K562 (cell line): ENCODE results near the gene HPS4. TPM values are rescaled to one million over a fixed set of nuclear protein-coding genes. Genes with fewer than 3 reads are reported as not detected.

ENCODE experiments used
- ATF4 ChIP-seq: fragments of 450-650 bp; formaldehyde crosslinking; IDR thresholded peaks from 2 replicates; pipeline ENCODE4 v1.4.0; 2022; ENCODE audit warnings: mild to moderate bottlenecking, moderate library complexity
- BRF2 ChIP-seq: IDR thresholded peaks from 3 replicates; pipeline ENCODE4 v1.6.1; 2011; ENCODE audit warnings: borderline replicate concordance, mild to moderate bottlenecking; ENCODE audit not compliant: insufficient read length, insufficient read depth
- CEBPG ChIP-seq, 3 experiments: fragments of 200-800 bp in 1 of 3; sonication (Bioruptor generic) in 1 of 3; sonication (generic) in 1 of 3; formaldehyde crosslinking in 1 of 3; IDR thresholded peaks in 2 of 3; conservative IDR thresholded peaks in 1 of 3; 2 replicates each; pipeline versions ENCODE4 v1.6.1 to v1.8.0; 2016 to 2022; ENCODE audit warnings: missing compliant biosample characterization in 2 of 3, missing genetic modification characterization in 2 of 3, mild to moderate bottlenecking in 1 of 3, missing genetic modification reagents in 1 of 3
- CREB3 ChIP-seq: fragments of 450-650 bp; conservative IDR thresholded peaks from 2 replicates; pipeline ENCODE4 v1.6.1; 2016; ENCODE audit warnings: missing genetic modification characterization, low read depth, mild to moderate bottlenecking, missing compliant biosample characterization, moderate library complexity
- CXXC5 ChIP-seq: fragments of 250-450 bp; sonication (Bioruptor Pico); IDR thresholded peaks from 2 replicates; pipeline ENCODE4 v1.8.0; 2022; ENCODE audit warnings: inconsistent platforms, mild to moderate bottlenecking, moderate library complexity
- KAT8 ChIP-seq: fragments of 450-650 bp; IDR thresholded peaks from 2 replicates; pipeline ENCODE4 v1.6.1; 2016; ENCODE audit warnings: low read depth, mild to moderate bottlenecking
- LEF1 ChIP-seq: fragments of 450-650 bp; IDR thresholded peaks from 2 replicates; pipeline ENCODE4 v1.6.1; 2016; ENCODE audit warnings: mild to moderate bottlenecking
- NCOR1 ChIP-seq: fragments of 450-650 bp; IDR thresholded peaks from 2 replicates; pipeline ENCODE4 v1.6.1; 2016; ENCODE audit warnings: mild to moderate bottlenecking, moderate library complexity
- SETDB1 ChIP-seq: IDR thresholded peaks from one replicate; pipeline ENCODE4 v1.6.1; 2012; ENCODE audit warnings: low read length, control low read depth, inconsistent platforms
- THAP12 ChIP-seq: fragments of 250-450 bp; sonication (Bioruptor Pico); IDR thresholded peaks from 2 replicates; pipeline ENCODE4 v1.9.0; 2021; ENCODE audit warnings: mild to moderate bottlenecking, inconsistent platforms
- THRB ChIP-seq: fragments of 450-650 bp; formaldehyde crosslinking; conservative IDR thresholded peaks from 2 replicates; pipeline ENCODE4 v1.4.0; 2022; ENCODE audit warnings: mild to moderate bottlenecking, missing genetic modification characterization
- TRIM25 ChIP-seq: fragments of 450-650 bp; IDR thresholded peaks from 2 replicates; pipeline ENCODE4 v1.7.0; 2016; ENCODE audit warnings: borderline replicate concordance
- U2AF2 ChIP-seq: fragments of 200-400 bp; formaldehyde crosslinking; optimal IDR thresholded peaks from 2 replicates; pipeline ENCODE3; 2017; ENCODE audit warnings: low read depth, mild to moderate bottlenecking, low read length
- ZBED1 ChIP-seq: IDR thresholded peaks from 2 replicates; pipeline ENCODE4 v1.6.1; 2014
- ZBTB7A ChIP-seq: IDR thresholded peaks from 2 replicates; pipeline ENCODE4 v1.6.1; 2011; ENCODE audit warnings: low read depth, mild to moderate bottlenecking, low read length, moderate library complexity, borderline replicate concordance; ENCODE audit not compliant: control insufficient read depth
- ZNF316 ChIP-seq: fragments of 450-650 bp; IDR thresholded peaks from 2 replicates; pipeline ENCODE4 v1.6.1; 2016
- polyA plus RNA-seq, 8 experiments: library from polyadenylated mRNA; depleted of rRNA in 4 of 8; stranded (reverse) in 5 of 8; unstranded in 3 of 8; fragments of >200 nt; fragmentation: Nextera tagmentation in 2 of 8; fragmentation: Illumina TruSeq in 1 of 8; extraction: Ambion mirVana in 2 of 8; extraction: Trizol in 1 of 8; gene quantifications; 2 replicates each; pipeline versions ENCODE4 v1.2.1 to v1.2.3, GENCODE V29; 2011 to 2014; ENCODE audit warnings: inconsistent platforms in 1 of 8, missing spikeins in 1 of 8
- total RNA-seq, 7 experiments: library from RNA; depleted of rRNA in 6 of 7; stranded (reverse); fragments of >200 nt in 6 of 7; fragmentation: Illumina TruSeq in 2 of 7; extraction: Trizol in 2 of 7; gene quantifications; 2 replicates each; pipeline versions ENCODE4 v1.2.1 to v1.2.3, GENCODE V29; 2011 to 2021; ENCODE audit warnings: low replicate concordance in 1 of 7

HPS4 gene
- total and polyA plus RNA-seq, 9 of the 15 experiments (the other 6 are each of a cell fraction or from before 2014, with no cell fraction given) = 12.8 to 29.2 (median 25.3) TPM

- no peak for TF ChIP-seq CREB3
- peak; percentile 56 for TF ChIP-seq CXXC5 (CRISPR knock-in tag)
- no peak for TF ChIP-seq NCOR1
- no peak for TF ChIP-seq SETDB1
- no peak for TF ChIP-seq ATF4
- TF ChIP-seq THAP12 (CRISPR knock-in tag) = no peak
- TF ChIP-seq ZBTB7A = peak; percentile 44; the same call in 1 of the 2 replicates
- no peak for TF ChIP-seq TRIM25
- TF ChIP-seq ZBED1 = no peak
- no peak for TF ChIP-seq CEBPG (CRISPR knock-in tag; IDR thresholded peaks at IDR 0.05)
- no peak for TF ChIP-seq CEBPG (tag; conservative IDR thresholded peaks at IDR 0.05 in 1 of 2, IDR thresholded peaks at IDR 0.05 in 1 of 2)
- no peak for TF ChIP-seq KAT8
- TF ChIP-seq BRF2 = no peak
- TF ChIP-seq ZNF316 = no peak
- no peak for TF ChIP-seq THRB (CRISPR knock-in tag)
- TF ChIP-seq U2AF2 = no peak
- no peak for TF ChIP-seq LEF1
These were observed 54.8 kb downstream of the HPS4 start, which contains the start of gene ASPHD2 (continued) for GRCh38 chr22:26428515-26429457.
